HG02798 (cell line): ENCODE results near the gene HPS4.

Experiments used
- ATAC-seq: cut with Tn5 transposase; IDR thresholded peaks from one replicate; pipeline ENCODE4 v1.9.1; 2021; ENCODE audit warnings: mild to moderate bottlenecking; ENCODE audit not compliant: unreplicated experiment, poor library complexity

The HPS4 gene

GRCh38 chr22:26474682-26475081 lies 8.9 kb downstream of the HPS4 start:
- ATAC-seq = no peak

GRCh38 chr22:26471522-26471921 lies 12.1 kb downstream of the HPS4 start:
- ATAC-seq = no peak

- no peak for ATAC-seq
These were observed 12.8 kb downstream of the HPS4 start for GRCh38 chr22:26470807-26471206.

DNA sequence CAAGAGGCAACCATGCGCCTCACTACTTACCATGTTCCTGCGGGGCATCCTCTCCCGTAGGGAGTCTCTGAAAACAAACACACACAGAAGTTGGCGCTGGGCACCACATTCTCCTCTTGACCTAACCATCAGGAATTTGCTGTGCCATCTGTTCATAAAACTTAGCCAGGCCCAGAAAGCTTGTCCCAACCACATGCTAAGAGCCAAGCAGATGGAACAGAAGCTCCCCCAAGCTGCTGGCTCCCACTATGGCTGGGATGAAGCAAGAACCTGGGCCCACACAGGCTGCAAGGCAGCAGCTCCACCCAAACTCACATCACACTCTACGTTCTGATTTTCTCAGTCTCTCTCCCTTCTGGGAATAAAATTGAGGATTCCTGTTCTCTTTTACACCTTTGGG lies 17.4 kb downstream of the HPS4 start:
- no peak for ATAC-seq

GRCh38 chr22:26464312-26464711 lies 19.3 kb downstream of the HPS4 start:
- ATAC-seq = no peak

DNA sequence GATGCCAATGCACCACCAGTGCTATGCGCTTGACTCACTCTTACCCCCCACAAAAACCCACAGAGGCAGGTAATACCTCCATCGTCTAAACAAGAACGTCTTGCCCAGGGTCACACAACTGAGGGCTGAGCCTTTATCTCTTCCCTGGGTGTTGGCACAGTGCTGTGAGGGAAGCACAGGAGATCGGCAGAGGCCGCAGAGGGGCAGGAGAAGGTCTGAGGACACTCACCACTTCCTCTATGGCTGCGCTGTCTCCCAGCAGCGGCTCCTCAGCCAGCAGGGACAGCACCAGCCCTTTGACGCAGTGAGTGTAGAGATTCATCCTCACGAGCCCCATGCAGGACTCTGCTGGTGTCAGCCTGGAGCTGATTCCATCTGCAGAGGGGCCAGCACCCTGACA lies 19.9 kb downstream of the HPS4 start:
- ATAC-seq = no peak

DNA sequence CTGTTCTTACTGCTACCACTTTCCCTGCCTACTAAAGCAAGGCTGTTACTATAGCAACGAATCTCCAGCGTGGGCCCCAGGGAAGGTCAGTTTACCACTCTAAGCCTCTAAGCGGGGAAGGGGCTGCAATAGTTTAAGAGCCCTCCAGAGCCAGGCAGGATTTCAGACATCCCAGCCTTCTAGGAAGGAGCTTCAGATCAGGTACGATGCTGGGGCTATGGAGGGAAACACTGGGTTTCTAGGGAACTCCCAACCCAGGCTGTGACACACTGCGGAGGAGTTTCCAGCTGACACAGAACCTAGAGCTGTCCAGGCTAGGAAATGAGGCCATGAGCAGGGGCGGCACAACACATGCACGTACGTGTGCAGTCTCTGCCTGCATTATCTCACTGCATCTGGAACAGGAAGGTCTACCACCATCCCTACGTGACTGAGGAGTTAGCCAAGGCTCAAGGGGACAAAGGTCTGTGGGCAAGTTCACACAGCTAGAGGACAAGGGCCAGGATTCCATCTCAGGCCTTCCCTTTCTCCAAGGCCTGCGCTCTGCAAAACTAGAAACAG lies 20.4 kb downstream of the HPS4 start:
- ATAC-seq = no peak

- no peak for ATAC-seq
These were observed 20.9 kb downstream of the HPS4 start for GRCh38 chr22:26462641-26463040.

DNA sequence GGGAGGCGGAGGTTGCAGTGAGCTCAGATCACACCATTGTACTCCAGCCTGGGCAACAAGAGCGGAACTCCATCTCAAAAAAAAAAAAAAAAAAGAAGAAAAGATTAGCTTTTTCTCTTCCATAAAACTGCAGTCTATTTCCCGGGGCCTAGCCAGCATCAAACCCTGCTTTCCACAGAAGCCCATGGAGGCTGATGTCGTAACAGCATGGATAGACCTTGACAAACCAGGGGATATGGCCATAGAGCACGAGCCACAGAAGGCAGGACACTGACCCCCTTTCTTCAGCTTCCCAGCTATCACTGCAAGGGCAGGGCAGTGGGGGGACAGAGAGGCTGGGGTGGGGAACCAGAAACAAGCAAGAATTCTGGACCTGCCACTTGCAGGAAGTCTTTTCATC lies 21.5 kb downstream of the HPS4 start:
- ATAC-seq = no peak

GRCh38 chr22:26461188-26461810 lies 22.3 kb downstream of the HPS4 start:
- no peak for ATAC-seq

- ATAC-seq = no peak
These were observed 23.4 kb downstream of the HPS4 start for GRCh38 chr22:26460202-26460601.

DNA sequence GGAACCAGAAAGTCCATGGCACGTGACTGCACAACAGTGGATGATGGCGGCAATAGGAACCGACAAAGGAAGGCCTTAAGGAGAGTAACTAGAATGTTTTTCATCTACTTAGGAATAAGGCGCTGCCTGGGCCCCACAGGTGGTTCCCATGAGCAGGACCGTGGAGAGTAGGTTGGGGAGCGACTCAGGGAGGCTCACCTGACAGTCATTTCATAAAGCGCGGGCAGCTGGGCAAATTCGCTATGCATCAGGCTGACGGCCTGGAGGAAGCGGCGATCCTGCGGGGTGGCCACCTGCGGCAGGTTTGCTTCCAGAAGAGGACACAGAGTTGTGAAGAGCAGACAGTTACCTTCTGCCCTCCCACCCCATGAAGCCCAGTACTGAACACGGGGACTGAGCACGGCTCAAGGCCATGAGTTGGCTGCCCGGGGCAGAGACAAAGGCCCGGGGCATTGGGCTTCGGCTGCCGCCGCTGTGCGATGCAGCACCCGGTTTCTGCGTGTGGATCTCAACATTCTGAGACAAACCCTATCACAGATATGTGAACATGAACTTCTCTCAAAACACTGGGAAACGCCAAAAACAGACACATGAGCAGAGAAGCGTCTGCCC lies 25.8 kb downstream of the HPS4 start:
- no peak for ATAC-seq

DNA sequence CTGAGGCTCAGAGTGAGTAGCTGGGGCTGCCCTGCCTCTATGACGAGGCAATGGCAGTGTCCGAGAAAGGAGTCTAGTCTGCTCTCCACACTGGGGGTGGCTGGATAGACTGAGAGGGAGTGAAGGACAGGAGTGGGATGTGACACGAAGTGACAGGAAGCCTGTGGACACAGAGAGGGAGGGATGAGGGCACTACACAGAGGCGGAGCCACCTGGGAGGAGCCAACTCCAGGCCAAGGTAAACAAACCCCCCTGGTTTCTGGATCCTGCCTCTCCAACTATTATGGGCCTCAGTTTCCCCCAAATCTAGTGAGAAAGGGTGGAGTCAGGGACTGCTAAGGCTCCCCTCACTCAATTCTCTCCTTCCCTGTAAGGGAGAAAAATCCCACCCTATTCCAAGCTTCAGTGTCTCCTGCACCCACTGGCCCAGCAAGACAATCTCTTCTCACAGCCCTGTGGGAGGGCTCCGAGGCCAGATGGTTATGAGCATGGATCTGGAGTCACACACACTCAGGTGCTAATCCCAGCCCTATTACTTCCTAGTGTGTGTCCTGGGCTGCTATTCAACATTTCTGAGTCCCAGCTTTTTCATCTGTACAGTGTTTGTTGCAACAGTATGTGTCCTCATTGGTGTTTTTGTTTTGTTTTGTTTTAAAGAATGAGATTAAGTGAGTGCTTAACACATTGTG lies 29.6 kb downstream of the HPS4 start:
- ATAC-seq = no peak

DNA sequence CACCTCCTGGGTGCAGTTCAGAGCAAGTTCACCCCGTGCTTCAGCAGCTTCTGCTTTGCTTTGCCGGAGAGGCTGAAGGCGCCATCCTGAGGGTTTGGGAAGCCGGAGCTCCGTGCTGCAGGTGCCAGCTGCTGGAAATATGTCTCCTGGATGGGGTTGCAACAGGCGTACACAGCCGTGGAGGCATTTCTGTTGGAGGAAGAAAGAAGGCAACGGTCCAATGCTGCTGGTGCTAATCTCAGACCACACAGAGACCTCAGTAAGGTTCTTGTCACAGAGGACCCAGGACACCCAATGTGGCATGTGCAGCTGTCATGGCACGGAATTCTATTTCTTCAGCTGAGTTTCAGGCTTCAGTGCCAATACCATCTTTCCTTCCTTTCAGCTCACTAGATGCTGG lies 30.4 kb downstream of the HPS4 start:
- no peak for ATAC-seq

DNA sequence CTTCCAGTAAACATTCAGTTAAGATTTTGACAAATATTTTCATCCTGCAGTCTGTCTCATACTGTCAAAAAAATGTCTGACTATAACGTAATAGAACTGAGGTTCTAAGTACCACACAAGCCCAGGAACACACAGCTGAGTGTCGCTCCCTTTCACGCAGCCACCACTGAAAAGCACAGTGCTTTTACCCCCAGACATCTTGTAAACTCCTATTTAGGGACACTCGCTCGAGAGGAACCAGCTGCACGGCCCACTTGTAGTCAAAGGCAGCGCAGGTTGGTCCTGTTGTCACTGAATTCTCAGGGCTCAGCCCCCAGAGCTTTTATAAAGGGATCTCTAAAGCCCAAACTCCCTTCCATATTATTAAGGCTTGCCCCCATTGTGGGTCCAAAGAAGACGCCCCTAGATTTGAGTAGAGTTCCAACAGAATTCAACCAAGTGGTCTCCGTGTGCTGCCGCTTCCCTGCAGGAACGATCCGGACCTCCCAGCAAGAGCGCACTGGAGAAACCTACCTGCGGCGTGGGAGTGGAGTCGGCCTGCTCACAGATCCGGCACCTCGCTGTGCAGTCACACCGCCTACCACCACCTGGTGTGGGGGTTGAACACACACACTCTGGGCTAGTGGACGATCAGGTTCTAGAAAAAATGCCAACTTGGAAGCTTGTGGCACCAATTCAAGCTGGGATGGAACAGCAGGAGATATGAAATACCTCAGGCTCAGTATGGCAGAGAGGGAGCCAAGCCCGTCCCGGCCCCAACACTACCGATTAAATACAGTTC lies 31.2 kb downstream of the HPS4 start:
- ATAC-seq = no peak

DNA sequence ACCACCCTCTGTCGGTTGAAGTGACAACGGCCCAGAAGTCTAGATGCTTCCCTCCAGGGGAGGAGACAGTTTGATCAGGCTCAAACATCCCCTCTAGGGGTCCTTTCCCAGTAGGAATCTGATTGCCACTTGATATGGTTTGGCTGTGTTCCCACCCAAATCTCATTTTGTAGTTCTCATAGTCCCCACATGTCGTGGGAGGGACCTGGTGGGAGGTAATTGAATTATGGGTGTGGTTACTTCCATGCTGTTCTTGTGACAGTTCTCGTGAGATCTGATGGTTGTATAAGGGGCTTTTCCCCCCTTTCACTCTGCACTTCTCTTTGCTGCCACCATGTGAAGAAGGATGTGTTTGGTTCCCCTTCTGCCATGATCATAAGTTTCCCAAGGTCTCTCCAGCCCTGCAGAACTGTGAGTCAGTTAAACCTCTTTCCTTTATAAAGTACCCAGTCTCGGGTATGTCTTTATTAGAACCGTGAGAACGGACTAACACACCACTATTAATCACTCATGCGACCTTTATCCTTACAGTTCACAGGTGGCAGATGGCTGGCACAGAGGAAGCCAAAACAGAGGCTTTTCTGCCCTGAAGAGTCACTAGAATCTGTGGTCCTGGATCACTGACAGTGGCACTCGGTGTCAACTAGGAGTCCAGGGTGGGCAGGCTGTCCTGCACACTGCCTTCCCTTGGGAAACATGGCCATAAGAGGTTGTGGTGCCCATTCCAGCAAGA lies 33.0 kb downstream of the HPS4 start:
- no peak for ATAC-seq

DNA sequence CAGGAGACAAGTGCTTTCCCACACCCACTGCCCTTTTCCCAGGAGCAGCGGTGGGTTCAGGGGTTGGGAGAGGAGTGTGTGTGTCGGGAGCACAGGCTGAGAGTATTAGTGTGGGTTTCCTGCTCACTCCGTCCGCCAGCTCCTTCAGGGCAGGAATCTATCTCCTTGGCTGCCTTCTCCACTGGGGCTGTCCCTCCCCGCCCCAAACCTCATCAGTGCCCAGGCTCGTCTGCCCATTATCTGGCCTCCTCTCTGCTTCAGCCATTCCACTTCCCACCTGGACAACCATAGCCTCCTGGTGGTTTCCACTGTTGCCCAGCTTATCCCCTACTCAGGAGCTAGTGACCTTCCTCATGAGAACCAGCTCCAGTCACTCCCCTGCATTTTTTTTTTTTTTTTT lies 34.6 kb downstream of the HPS4 start:
- no peak for ATAC-seq

GRCh38 chr22:26448334-26448733 lies 35.2 kb downstream of the HPS4 start:
- ATAC-seq = no peak

DNA sequence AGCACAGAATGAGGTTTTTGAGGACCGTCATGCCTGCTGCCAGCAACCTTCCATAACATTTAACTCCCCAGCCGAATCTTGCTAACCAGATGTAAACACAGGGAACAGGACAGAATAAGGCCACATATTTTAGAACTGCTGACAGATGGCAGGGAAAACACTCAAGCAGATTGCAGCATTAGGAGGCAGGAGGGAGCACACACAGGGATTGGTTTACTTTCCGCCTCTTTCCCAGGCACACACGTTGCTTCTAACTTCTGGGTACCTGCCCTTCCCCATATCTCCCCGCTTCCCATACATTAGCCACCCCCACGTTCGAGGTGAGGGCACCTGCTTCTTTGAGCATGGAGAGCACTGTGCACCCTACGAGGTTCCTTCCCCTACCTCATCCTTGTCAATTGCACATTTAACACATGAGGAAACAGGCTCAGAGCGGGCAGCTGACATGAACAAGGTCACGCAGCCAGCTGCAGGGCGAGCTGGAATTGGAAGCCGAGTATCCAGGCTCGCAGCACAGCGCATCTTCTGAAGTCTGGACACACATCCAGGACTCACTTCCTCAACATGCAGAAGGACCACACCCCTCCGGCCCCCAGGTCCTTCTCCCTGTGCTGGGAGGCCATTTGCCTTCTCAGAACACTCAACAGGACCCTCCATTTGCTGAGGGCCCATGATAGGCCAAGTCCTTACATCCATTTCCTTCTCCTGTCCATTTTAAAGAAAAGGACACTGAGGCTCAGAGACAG lies 35.8 kb downstream of the HPS4 start:
- no peak for ATAC-seq
